HG02870 (cell line): Measurements from ENCODE around the gene UPF1.

Source experiments
- ATAC-seq: cut with Tn5 transposase; IDR thresholded peaks from one replicate; pipeline ENCODE4 v1.9.1; 2021; ENCODE audit warnings: mild to moderate bottlenecking, moderate library complexity; ENCODE audit not compliant: unreplicated experiment

UPF1 gene

DNA sequence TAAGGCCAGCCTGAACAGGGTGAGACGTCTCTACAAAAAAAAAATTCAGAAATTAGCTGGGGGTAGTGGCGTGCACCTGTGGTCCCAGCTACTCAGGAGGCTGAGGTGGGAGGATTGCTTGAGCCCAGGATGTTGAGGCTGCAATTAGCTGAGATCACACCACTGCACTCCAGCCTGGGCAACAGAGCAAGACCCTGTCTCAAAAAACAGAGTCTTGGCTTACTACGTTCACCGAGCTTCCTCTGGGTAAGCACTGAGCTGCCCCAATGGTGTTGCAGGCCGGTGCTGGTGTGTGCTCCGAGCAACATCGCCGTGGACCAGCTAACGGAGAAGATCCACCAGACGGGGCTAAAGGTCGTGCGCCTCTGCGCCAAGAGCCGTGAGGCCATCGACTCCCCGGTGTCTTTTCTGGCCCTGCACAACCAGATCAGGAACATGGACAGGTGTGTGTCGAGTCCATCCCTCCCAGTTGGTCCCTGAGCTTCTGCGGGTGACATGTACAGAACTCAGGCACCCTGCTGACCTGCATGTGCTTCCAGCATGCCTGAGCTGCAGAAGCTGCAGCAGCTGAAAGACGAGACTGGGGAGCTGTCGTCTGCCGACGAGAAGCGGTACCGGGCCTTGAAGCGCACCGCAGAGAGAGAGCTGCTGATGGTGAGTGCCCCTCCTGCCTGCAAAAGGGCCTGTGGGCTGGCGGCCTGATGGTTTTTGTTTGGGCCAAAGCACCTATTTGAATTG is 24.1 kb downstream of the UPF1 start:
- ATAC-seq, result no peak

DNA sequence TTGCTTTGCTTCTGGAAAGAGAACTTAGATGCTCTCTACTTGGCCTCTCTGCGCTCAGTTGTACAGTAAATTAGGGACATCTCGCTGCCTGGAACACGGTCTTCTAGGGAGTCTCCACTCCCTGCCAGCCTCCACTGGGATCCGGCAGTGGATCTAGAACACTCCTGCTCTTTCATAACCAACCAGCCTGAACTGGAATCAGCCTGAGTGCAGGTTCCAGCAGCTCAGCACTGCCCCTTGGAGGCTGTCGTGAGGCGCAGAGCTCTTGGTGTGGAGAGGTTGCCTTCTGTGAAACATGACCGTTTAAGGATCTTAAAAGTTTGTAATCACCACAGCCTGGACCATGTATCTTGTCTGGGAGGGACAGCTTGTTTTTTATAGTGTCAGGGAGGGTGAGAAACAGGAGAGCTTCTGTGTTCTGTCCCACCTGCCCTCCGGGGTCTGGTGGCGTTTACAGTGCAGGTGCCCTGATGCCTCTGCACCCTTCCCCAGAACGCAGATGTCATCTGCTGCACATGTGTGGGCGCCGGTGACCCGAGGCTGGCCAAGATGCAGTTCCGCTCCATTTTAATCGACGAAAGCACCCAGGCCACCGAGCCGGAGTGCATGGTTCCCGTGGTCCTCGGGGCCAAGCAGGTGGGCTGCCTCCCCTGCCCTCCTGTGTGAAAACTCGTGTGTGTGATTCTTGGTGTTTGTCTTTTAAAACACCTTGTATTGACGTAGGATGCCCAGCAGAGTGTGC is 24.8 kb downstream of the UPF1 start:
- ATAC-seq, result no peak

DNA sequence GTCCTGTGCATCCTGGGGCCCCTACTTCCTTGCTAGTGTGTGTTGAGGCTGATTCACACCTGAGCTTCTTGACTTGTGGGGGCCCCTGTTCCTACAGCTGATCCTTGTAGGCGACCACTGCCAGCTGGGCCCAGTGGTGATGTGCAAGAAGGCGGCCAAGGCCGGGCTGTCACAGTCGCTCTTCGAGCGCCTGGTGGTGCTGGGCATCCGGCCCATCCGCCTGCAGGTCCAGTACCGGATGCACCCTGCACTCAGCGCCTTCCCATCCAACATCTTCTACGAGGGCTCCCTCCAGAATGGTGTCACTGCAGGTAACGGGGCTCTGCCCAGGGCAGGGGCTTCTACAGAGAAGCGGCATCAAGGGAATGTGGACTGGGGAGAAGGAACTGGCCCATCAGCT is 25.5 kb downstream of the UPF1 start:
- no peak for ATAC-seq

DNA sequence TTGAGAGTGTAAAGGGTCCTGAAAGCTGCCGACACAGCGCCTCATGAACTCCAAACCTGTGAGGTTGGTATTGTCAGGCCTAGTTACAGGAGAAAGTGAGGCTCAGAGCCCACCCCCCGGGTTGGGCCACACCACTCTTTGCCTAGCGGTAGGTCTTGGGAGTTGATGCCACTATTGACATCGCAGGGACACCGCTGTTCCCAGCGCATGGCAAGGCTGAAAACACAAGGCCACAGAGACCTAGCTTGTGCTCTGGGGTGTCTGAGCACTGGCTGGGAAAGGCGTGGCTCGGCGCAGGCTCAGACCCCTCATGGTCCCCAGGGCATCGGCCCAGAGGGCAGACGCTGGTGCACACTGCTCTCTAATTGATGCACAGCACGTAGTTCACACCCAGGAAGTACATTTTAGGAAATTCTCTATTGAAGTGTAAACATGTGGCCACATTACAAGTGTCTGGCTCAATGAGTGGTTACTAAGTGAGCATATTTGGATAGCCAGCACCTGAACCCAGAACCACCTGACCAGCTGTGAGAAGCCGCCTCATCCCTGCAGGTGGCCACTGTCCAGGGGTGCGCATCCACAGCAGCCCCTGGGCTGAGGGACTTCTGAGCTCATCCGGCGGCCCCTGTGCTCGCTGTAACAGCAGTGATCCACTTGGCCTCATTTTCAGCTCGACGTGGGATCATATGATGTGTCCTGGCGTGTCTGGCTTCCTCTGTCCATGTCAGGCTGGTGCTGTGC is 27.3 kb downstream of the UPF1 start:
- ATAC-seq, result no peak

GRCh38 chr19:18859676-18860301 is 28.0 kb downstream of the UPF1 start:
- ATAC-seq, result no peak

GRCh38 chr19:18860302-18860700 is 28.5 kb downstream of the UPF1 start:
- ATAC-seq, result no peak

GRCh38 chr19:18860725-18861124 is 29.0 kb downstream of the UPF1 start:
- no peak for ATAC-seq

DNA sequence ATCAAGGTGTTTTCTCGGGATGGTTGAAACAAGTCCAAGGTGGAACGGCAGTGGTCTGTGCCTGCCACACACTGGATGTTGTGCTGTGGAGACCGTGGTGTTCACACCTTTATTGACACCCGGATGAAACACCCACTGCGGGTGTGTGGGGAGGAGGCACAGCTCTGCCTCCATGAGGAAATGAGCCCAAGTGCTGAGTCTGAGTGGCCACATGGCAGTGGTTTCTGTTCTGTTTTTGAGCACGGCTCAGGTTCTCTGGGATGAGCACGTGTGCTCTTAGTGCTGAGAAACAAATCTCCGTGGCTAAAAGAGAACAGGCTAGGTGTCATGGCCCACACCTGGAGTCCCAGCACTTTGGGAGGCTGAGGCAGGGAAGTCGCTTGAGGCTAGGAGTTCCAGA is 29.5 kb downstream of the UPF1 start:
- ATAC-seq, result no peak

DNA sequence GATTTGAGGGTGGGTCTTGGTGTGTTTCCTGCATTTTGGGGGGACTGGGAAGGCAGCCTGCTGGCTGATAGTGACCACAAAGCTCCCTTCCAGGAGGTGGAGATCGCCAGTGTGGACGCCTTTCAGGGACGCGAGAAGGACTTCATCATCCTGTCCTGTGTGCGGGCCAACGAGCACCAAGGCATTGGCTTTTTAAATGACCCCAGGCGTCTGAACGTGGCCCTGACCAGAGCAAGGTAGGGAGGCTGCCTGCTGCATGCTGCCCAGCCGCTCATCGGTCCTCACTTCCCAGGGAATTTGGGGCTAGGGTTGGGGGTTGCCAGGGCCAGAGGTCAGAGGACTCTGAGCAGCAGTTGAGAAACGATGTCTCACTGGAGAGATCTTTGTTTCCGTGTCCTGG is 30.2 kb downstream of the UPF1 start:
- no peak for ATAC-seq

- no peak for ATAC-seq
These were observed 31.4 kb downstream of the UPF1 start for GRCh38 chr19:18862976-18863842.

GRCh38 chr19:18863843-18864362 is 32.1 kb downstream of the UPF1 start:
- ATAC-seq, result no peak

DNA sequence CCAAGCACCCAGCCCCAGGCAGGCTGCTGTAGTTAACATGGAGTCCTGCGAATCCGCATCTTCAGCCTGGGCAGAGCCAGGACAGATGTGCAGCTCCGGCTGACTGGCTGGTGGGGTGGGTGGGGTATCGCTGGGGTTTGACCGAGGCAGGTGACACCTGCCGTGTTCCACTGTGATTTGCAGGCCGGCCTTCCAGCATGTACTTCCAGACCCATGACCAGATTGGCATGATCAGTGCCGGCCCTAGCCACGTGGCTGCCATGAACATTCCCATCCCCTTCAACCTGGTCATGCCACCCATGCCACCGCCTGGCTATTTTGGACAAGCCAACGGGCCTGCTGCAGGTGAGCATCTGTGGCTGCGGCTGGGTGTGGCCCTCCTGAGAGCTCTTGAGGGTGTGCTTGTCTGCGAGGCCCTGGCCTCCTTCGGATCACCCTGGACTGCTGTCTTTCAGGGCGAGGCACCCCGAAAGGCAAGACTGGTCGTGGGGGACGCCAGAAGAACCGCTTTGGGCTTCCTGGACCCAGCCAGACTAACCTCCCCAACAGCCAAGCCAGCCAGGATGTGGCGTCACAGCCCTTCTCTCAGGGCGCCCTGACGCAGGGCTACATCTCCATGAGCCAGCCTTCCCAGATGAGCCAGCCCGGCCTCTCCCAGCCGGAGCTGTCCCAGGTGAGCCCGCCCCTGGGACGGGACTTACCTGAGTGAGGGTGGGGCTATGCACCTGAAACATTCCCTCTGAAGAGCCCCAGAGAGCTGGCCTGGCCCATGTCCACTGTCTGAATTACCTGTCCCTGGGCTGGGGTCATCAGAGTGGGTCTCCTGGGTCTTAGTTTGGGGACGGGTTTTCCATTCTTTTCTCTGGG is 33.6 kb downstream of the UPF1 start:
- no peak for ATAC-seq

GRCh38 chr19:18865973-18866799 is 34.4 kb downstream of the UPF1 start:
- ATAC-seq, result no peak

DNA sequence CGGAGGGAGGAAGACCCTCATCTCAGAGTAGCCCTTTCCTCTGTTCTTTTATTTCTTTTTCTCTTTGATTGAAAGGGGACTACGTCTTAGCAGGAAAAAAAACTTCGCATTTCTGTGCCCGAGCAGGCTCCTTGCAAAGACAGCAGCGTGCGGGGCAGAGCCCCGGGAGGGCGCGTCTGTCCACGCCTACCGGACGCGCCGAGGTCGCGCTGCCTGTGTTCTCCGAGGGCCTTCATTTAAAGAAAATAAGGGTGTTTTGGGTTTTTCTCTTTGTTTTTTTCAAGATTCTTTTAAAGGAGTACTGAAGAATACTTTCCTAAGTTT is 35.0 kb downstream of the UPF1 start:
- no peak for ATAC-seq

DNA sequence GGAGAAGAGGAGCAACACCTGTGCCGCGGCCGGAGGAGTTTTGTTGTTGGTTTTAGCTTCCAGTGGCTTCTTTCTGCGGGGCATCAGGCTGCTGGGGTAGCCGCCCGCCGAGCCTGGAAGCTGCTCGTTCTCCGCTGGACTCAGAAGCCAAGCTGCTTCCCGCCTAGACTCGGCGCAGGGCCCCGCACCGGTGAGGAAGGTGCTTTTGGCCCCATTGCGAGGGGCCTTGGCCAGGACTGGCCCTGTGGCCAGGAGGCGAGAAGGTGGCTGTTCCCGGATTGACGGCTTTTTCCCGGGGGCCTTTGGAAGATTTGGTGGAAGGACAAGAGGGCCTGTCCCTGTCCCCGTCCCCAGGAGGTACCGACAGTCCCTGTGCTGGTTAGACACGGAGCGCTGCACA is 35.4 kb downstream of the UPF1 start:
- ATAC-seq, result no peak

- ATAC-seq, result no peak
These were observed 36.0 kb downstream of the UPF1 start for GRCh38 chr19:18867751-18868150.

GRCh38 chr19:18868380-18869022 is 36.7 kb downstream of the UPF1 start:
- no peak for ATAC-seq

DNA sequence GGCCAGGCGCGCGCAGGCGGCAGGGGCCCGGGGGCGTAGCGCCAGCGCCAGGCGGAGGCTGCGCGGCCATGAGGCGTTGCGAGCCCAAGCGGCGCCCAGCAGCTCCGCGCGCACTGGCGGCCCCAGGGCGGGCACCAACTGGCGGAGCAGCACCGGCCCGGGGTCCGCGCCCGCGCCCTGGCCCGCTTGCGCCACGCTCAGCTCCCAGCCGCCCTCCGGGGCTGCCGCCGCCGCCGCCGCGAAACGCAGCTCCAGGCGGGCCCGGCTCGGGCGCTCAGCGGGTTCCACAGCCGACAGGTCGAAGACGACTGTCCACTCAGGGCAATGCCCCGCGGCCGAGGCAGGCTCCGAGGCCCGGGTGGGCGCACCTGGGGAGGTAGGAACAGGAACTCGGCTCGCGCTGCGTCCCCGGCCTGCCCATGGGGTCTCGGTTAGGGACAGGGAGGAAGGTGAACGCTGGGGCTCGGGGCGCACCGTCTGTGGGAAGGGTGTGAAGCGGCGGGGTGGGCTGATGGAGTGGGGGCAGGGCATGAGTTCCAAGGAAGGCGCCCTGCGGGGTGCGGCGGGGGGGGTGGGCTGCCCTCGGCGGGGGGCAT is 37.4 kb downstream of the UPF1 start:
- ATAC-seq, result no peak
